ACC112 (cell line): ENCODE data around the gene SNX33.
"Not testable (repeated sequence)": the region's sequence is repeated elsewhere in the genome, so short reads cannot be mapped to it uniquely, and the experiment has no call there.

ENCODE experiments used
- H2AFZ ChIP-seq: fragments of 200-600 bp; sonication (generic); one replicate; pipeline ENCODE4 v1.6.0; 2017; ENCODE audit warnings: antibody characterized with exemption, low read length; ENCODE audit not compliant: unreplicated experiment
- H3K27ac ChIP-seq: fragments of 200-600 bp; sonication (generic); 2 replicates; pipeline ENCODE4 v1.5.1; 2014; ENCODE audit warnings: low read depth, mild to moderate bottlenecking, antibody characterized with exemption, low read length, moderate library complexity
- H3K27me3 ChIP-seq: fragments of 200-600 bp; sonication (generic); 2 replicates; pipeline ENCODE4 v1.6.1; 2014; ENCODE audit warnings: mild to moderate bottlenecking, antibody characterized with exemption, low read length, moderate library complexity, mixed read lengths; ENCODE audit not compliant: insufficient read depth
- H3K36me3 ChIP-seq: fragments of 200-600 bp; sonication (generic); 2 replicates; pipeline ENCODE4 v1.6.1; 2016; ENCODE audit warnings: mild to moderate bottlenecking, antibody characterized with exemption, low read length, moderate library complexity, mixed read lengths; ENCODE audit not compliant: insufficient read depth
- H3K4me1 ChIP-seq: fragments of 200-600 bp; sonication (generic); one replicate; pipeline ENCODE4 v1.6.1; 2016; ENCODE audit warnings: low read length, mixed read lengths; ENCODE audit not compliant: insufficient read depth, unreplicated experiment, control insufficient read depth
- H3K4me3 ChIP-seq: fragments of 200-600 bp; sonication (generic); 2 replicates; pipeline ENCODE4 v1.5.1; 2014; ENCODE audit warnings: mild to moderate bottlenecking, low read depth, low read length
- H3K79me2 ChIP-seq: fragments of 200-600 bp; sonication (generic); one replicate; pipeline ENCODE4 v1.6.0; 2016; ENCODE audit warnings: low read length; ENCODE audit not compliant: control insufficient read depth, unreplicated experiment, insufficient read depth

The SNX33 gene

GRCh38 chr15:75676688-75677464, 29.2 kb downstream of the SNX33 start:
- H2AFZ ChIP-seq: no peak overlapping the region

GRCh38 chr15:75677465-75678323, 30.0 kb downstream of the SNX33 start:
- Histone ChIP-seq H3K4me3 (no peak overlapping the region), H2AFZ (no peak overlapping the region), H3K4me1 (peaks cover 22% of the 10 kb centered on the region)

More at GRCh38 chr15:75676688-75677464, 29.2 kb downstream of the SNX33 start:
- H3K27me3 ChIP-seq: no peaks in the 10 kb centered on the region
- H3K27ac ChIP-seq: no peak overlapping the region
- H3K79me2 ChIP-seq: no peaks in the 10 kb centered on the region
- H3K4me1 ChIP-seq: peaks cover 30% of the 10 kb centered on the region
- no peaks in the 10 kb centered on the region for H3K36me3 ChIP-seq
- no peak overlapping the region for H3K4me3 ChIP-seq

GRCh38 chr15:75678324-75678690, 30.6 kb downstream of the SNX33 start:
- not testable (repeated sequence) for H3K79me2 ChIP-seq, H2AFZ ChIP-seq, H3K27ac ChIP-seq, H3K36me3 ChIP-seq, H3K4me3 ChIP-seq, H3K27me3 ChIP-seq
- peaks cover 16% of the 10 kb centered on the region for H3K4me1 ChIP-seq

More at GRCh38 chr15:75677465-75678323, 30.0 kb downstream of the SNX33 start:
- H3K27ac ChIP-seq: no peak overlapping the region
- no peaks in the 10 kb centered on the region for H3K27me3 ChIP-seq
- no peaks in the 10 kb centered on the region for H3K79me2 ChIP-seq
- no peaks in the 10 kb centered on the region for H3K36me3 ChIP-seq

GRCh38 chr15:75680007-75680789, 32.5 kb downstream of the SNX33 start:
- no peak overlapping the region for H3K27ac ChIP-seq
- no peak overlapping the region for H2AFZ ChIP-seq
- no peak overlapping the region for H3K4me3 ChIP-seq
- no peaks in the 10 kb centered on the region for H3K27me3 ChIP-seq
- no peaks in the 10 kb centered on the region for H3K4me1 ChIP-seq
- H3K79me2 ChIP-seq: no peaks in the 10 kb centered on the region
- no peaks in the 10 kb centered on the region for H3K36me3 ChIP-seq

GRCh38 chr15:75682181-75683135, 34.7 kb downstream of the SNX33 start:
- Histone ChIP-seq H3K27me3 (no peaks in the 10 kb centered on the region), H2AFZ (no peak overlapping the region), H3K79me2 (no peaks in the 10 kb centered on the region), H3K4me3 (no peak overlapping the region), H3K27ac (no peak overlapping the region), H3K36me3 (no peaks in the 10 kb centered on the region), H3K4me1 (no peaks in the 10 kb centered on the region)

GRCh38 chr15:75683646-75684312, 36.1 kb downstream of the SNX33 start:
- H3K4me1 ChIP-seq, H3K27ac ChIP-seq, H3K27me3 ChIP-seq, H3K4me3 ChIP-seq, H2AFZ ChIP-seq, H3K79me2 ChIP-seq, H3K36me3 ChIP-seq: not testable (repeated sequence)

- Histone ChIP-seq H3K4me3 (no peak overlapping the region), H3K27me3 (no peaks in the 10 kb centered on the region), H3K27ac (no peak overlapping the region), H3K79me2 (no peaks in the 10 kb centered on the region), H2AFZ (no peak overlapping the region), H3K4me1 (no peaks in the 10 kb centered on the region), H3K36me3 (no peaks in the 10 kb centered on the region)
These were observed 36.9 kb downstream of the SNX33 start for GRCh38 chr15:75684648-75685047.

GRCh38 chr15:75685195-75685594, 37.5 kb downstream of the SNX33 start:
- H2AFZ ChIP-seq: no peak overlapping the region
- H3K27me3 ChIP-seq: no peaks in the 10 kb centered on the region
- H3K79me2 ChIP-seq: no peaks in the 10 kb centered on the region
- H3K4me1 ChIP-seq: no peaks in the 10 kb centered on the region
- no peak overlapping the region for H3K4me3 ChIP-seq
- no peaks in the 10 kb centered on the region for H3K36me3 ChIP-seq
- H3K27ac ChIP-seq: no peak overlapping the region

GRCh38 chr15:75686212-75686642, 38.5 kb downstream of the SNX33 start:
- not testable (repeated sequence) for H3K4me1 ChIP-seq, H3K4me3 ChIP-seq, H2AFZ ChIP-seq, H3K79me2 ChIP-seq, H3K27ac ChIP-seq, H3K27me3 ChIP-seq, H3K36me3 ChIP-seq
